ENCODE results near the gene CAV1. TPM values are rescaled to one million over a fixed set of nuclear protein-coding genes. Genes with fewer than 3 reads are reported as not detected.

Gene CAV1
- total RNA-seq, 1 donor from 2014 or later: 695 TPM

DNA sequence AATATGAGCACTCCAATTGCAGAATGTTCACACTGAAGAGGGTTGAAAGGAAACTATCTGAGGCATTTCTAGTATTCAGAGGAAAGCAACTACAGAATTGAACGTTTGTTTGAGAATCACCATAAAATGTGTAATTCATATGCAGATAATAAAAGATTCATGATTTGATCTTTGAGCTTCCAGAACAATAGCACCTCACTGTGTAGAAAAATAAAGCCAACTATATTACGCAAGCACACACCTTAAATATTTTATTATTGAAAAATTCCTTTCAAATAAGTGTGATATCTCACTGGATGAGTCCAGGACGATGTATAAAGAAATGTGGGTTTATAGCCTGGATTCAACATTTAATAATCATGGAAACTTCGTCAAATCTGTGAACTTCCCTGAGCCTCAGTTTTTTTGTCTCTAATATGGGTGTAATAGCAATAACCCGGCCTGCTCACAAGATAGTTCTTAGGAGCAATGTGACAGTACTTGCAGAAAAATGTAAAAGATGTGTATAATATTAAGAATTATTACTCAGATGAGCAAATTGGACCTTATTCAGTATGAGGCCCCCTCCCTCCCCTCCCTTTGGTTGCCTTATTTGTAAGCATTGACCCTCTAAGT lies 36.8 kb upstream of the CAV1 start:
- TF ChIP-seq, protein P1, sequence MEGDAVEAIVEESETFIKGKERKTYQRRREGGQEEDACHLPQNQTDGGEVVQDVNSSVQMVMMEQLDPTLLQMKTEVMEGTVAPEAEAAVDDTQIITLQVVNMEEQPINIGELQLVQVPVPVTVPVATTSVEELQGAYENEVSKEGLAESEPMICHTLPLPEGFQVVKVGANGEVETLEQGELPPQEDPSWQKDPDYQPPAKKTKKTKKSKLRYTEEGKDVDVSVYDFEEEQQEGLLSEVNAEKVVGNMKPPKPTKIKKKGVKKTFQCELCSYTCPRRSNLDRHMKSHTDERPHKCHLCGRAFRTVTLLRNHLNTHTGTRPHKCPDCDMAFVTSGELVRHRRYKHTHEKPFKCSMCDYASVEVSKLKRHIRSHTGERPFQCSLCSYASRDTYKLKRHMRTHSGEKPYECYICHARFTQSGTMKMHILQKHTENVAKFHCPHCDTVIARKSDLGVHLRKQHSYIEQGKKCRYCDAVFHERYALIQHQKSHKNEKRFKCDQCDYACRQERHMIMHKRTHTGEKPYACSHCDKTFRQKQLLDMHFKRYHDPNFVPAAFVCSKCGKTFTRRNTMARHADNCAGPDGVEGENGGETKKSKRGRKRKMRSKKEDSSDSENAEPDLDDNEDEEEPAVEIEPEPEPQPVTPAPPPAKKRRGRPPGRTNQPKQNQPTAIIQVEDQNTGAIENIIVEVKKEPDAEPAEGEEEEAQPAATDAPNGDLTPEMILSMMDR (IDR thresholded peaks at IDR 0.05): no peak
- intact Hi-C loops (cut with DNase I): no loop called here
- Histone ChIP-seq H3K4me3 (no peak overlapping the region), H3K27ac (no peak overlapping the region), H3K36me3 (no peaks in the 10 kb centered on the region), H3K9me3 (no peaks in the 10 kb centered on the region), H3K4me1 (no peaks in the 10 kb centered on the region), H3K27me3 (no peaks in the 10 kb centered on the region)
- ATAC-seq: no peak
- no peak for DNase-seq

DNA sequence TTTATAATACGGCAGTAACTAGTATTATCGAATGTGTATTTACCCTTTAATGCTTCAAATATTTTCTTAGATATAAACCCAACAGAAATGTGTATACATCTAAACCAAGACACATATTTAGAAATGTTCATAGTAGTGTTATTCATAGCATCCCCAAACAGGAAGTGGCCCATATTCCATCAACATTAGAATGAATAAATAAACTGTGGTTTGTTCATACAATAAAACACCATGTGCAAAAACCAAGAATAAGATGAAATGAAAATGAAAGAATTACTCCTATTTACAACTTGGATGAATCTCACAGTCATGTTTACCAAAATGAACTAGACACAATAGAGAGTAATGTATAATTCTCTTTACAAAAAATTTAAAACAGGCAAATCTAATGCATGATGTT lies 34.5 kb upstream of the CAV1 start:
- H3K9me3 ChIP-seq: no peaks in the 10 kb centered on the region
- no peak overlapping the region for H3K27ac ChIP-seq
- H3K36me3 ChIP-seq: no peaks in the 10 kb centered on the region
- intact Hi-C loops (cut with DNase I): no loop called here
- no peaks in the 10 kb centered on the region for H3K27me3 ChIP-seq
- DNase-seq (no peak), ATAC-seq (no peak)
- no peaks in the 10 kb centered on the region for H3K4me1 ChIP-seq
- TF ChIP-seq, protein P1 (IDR thresholded peaks at IDR 0.05): no peak
- H3K4me3 ChIP-seq: no peak overlapping the region

DNA sequence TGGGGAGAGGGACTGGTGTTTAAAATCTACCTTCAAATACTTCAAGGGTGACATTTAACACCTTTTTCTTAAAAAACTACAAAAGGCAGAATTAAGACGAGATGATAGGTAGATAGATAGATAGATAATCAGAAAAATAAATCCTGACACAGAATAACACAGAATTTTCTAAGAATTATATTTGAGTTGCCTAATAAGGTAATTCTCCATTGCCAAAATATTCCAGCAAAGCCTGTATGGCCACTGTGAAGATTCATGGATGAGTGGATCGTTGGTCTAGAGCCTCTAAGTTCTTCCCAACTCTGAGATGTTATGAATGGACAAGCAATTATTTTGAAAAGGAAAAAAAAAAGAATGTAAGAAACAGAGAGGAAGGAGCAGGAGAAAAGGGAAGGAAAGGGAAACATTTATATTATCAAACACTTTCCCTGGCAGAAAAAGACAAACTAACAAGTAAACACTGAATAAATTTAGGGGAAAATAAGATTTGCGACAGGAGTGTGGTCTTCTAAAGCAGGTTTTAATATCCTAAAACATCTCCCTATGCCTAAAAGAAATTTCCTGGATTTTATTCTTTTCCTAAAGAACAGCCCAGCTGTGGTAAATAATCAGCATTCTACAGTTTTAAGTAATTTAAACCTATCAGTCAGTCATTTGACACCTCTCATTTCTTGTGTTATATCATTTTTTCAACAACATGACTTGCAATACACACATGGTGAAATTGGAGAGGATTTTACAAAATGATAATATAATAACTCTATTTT lies 32.8 kb upstream of the CAV1 start:
- Histone ChIP-seq H3K27me3 (no peaks in the 10 kb centered on the region), H3K36me3 (no peaks in the 10 kb centered on the region), H3K9me3 (no peaks in the 10 kb centered on the region), H3K4me3 (no peak overlapping the region), H3K4me1 (no peaks in the 10 kb centered on the region), H3K27ac (no peak overlapping the region)
- TF ChIP-seq, protein P1 (IDR thresholded peaks at IDR 0.05): no peak
- ATAC-seq (no peak), DNase-seq (no peak)
- intact Hi-C loops (cut with DNase I): no loop called here

DNA sequence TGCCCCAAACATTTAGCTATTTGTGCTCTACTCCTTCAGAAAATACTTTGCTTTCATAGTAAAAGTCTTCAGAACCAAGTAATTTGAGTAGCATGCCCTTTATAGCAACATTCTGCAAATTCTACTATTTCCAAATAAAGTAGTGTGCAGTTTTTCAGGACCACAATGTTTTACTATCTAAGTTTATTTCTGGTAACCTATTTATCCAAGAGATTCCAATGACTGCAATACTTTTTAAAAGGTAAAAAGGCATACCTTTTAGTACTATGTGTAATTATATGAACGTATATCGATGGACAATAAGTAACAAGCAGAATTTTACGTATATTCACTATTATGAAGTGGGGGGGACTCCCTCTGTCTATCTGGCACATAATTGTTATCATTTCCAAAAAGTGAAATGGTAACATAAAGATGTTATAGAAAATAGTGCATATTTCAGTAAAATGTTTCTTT lies 32.2 kb upstream of the CAV1 start:
- Histone ChIP-seq H3K27me3 (no peaks in the 10 kb centered on the region), H3K36me3 (no peaks in the 10 kb centered on the region), H3K4me3 (no peak overlapping the region), H3K9me3 (no peaks in the 10 kb centered on the region), H3K4me1 (no peaks in the 10 kb centered on the region), H3K27ac (no peak overlapping the region)
- ATAC-seq (no peak), DNase-seq (no peak)
- intact Hi-C loops (cut with DNase I): no loop called here
- TF ChIP-seq, protein P1 (IDR thresholded peaks at IDR 0.05): no peak

DNA sequence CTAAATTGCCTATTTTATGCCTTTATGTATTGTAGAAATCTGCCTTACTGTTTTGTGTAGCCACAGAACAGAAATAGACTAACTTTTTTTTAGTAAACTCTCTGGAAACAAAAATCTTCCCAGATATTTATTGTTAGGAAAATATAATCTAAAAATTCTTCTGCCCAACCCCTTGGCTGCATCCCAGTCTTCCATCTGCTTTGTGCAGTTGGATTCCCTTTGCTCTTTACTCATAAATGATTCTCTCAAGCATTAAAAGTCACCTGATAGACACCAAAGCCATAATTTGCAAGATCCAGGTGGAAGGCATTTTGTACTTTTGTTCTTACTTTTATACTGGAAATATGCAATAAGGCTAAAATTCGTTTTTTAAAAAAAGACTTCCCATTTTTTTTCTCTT lies 31.4 kb upstream of the CAV1 start:
- TF ChIP-seq, protein P1 (IDR thresholded peaks at IDR 0.05): no peak
- no peaks in the 10 kb centered on the region for H3K36me3 ChIP-seq
- DNase-seq (no peak), ATAC-seq (no peak)
- no peak overlapping the region for H3K27ac ChIP-seq
- H3K27me3 ChIP-seq: no peaks in the 10 kb centered on the region
- no peaks in the 10 kb centered on the region for H3K9me3 ChIP-seq
- H3K4me3 ChIP-seq: no peak overlapping the region
- no peaks in the 10 kb centered on the region for H3K4me1 ChIP-seq
- intact Hi-C loops (cut with DNase I): no loop called here

Data from upper lobe of right lung (tissue), 1 donor.